ENCODE results near the gene LUZP2.

Gene LUZP2

GRCh38 chr11:24572376-24572775, 75.5 kb downstream of the LUZP2 start:
- DNase-seq = no peak

GRCh38 chr11:24574461-24574860, 77.6 kb downstream of the LUZP2 start:
- no peak for DNase-seq

- DNase-seq = no peak
Observed at GRCh38 chr11:24575392-24575791, 78.5 kb downstream of the LUZP2 start.

- no peak for DNase-seq
Observed at GRCh38 chr11:24585192-24585591, 88.3 kb downstream of the LUZP2 start.

GRCh38 chr11:24587635-24588034, 90.8 kb downstream of the LUZP2 start:
- no peak for DNase-seq

GRCh38 chr11:24588081-24588480, 91.2 kb downstream of the LUZP2 start:
- DNase-seq = no peak

- no peak for DNase-seq
Observed at GRCh38 chr11:24589064-24589463, 92.2 kb downstream of the LUZP2 start.

- no peak for DNase-seq
Observed at GRCh38 chr11:24591283-24591682, 94.4 kb downstream of the LUZP2 start.

- DNase-seq = no peak
Observed at GRCh38 chr11:24592360-24592759, 95.5 kb downstream of the LUZP2 start.

- no peak for DNase-seq
Observed at GRCh38 chr11:24593332-24593731, 96.5 kb downstream of the LUZP2 start.

- no peak for DNase-seq
Observed at GRCh38 chr11:24594401-24594800, 97.5 kb downstream of the LUZP2 start.

GRCh38 chr11:24598641-24599040, 101.8 kb downstream of the LUZP2 start:
- DNase-seq = no peak

GRCh38 chr11:24609192-24610119, 112.6 kb downstream of the LUZP2 start:
- no peak for DNase-seq

- no peak for DNase-seq
Observed at GRCh38 chr11:24615451-24616160, 118.8 kb downstream of the LUZP2 start.

- no peak for DNase-seq
Observed at GRCh38 chr11:24617856-24618255, 121.0 kb downstream of the LUZP2 start.

GRCh38 chr11:24619900-24620299, 123.0 kb downstream of the LUZP2 start:
- no peak for DNase-seq

- no peak for DNase-seq
Observed at GRCh38 chr11:24622262-24622661, 125.4 kb downstream of the LUZP2 start.

- no peak for DNase-seq
Observed at GRCh38 chr11:24623121-24623520, 126.3 kb downstream of the LUZP2 start.

- no peak for DNase-seq
Observed at GRCh38 chr11:24624432-24624831, 127.6 kb downstream of the LUZP2 start.

GRCh38 chr11:24625975-24626374, 129.1 kb downstream of the LUZP2 start:
- no peak for DNase-seq

- no peak for DNase-seq
Observed at GRCh38 chr11:24628224-24628776, 131.4 kb downstream of the LUZP2 start.

GRCh38 chr11:24634606-24635160, 137.8 kb downstream of the LUZP2 start:
- no peak for DNase-seq

- no peak for DNase-seq
Observed at GRCh38 chr11:24635588-24636290, 138.9 kb downstream of the LUZP2 start.
